Peyer's patch (tissue), 4 donors: ENCODE data around the gene CADM1. TPM values are rescaled to one million over a fixed set of nuclear protein-coding genes. Genes with fewer than 3 reads are reported as not detected.

ENCODE experiments used
- DNase-seq, 3 donors: peaks; one replicate each; pipeline ENCODE4 v3.0.0-alpha.2; 2017 to 2019
- H3K27ac ChIP-seq, 4 donors: fragments of 200-600 bp; sonication (generic); one replicate each; pipeline ENCODE4 v1.5.1; 2016 to 2019
- H3K27me3 ChIP-seq, 2 donors: fragments of 200-600 bp; sonication (generic); one replicate each; pipeline ENCODE4 v1.5.1; 2019
- H3K36me3 ChIP-seq, 3 donors: fragments of 200-600 bp; sonication (generic); one replicate each; pipeline ENCODE4 v1.5.1; 2016 to 2019
- H3K4me1 ChIP-seq, 4 donors: fragments of 200-600 bp; sonication (generic); one replicate each; pipeline ENCODE4 v1.5.1; 2016 to 2019
- H3K4me3 ChIP-seq, 4 donors: fragments of 200-600 bp; sonication (generic); 1 replicate in 3 of 4; 2 replicates in 1 of 4; pipeline ENCODE4 v1.5.1; 2016 to 2019; ENCODE audit warnings: mild to moderate bottlenecking in 1 of 4
- H3K9me3 ChIP-seq, 4 donors: fragments of 200-600 bp; sonication (generic); one replicate each; pipeline ENCODE4 v1.5.1; 2016 to 2019; ENCODE audit warnings: mild to moderate bottlenecking in 1 of 4
- CTCF ChIP-seq, 6 experiments: fragments of 450-650 bp in 4 of 6; fragments of 200-600 bp in 2 of 6; sonication (generic) in 1 of 6; IDR thresholded peaks; one replicate each; pipeline ENCODE4 v1.5.1; 2017 to 2019; ENCODE audit warnings: antibody characterized with exemption in 6 of 6, mild to moderate bottlenecking in 3 of 6, moderate library complexity in 1 of 6
- POLR2A ChIP-seq, 2 donors: fragments of 450-650 bp; IDR thresholded peaks; one replicate each; pipeline ENCODE4 v1.5.1; 2017; ENCODE audit warnings: antibody characterized with exemption in 2 of 2, mild to moderate bottlenecking in 2 of 2, moderate library complexity in 2 of 2
- total RNA-seq, 4 donors: library from RNA; depleted of rRNA; stranded (reverse); fragments of >200 nt; gene quantifications; one replicate each; pipeline ENCODE4 v1.1.0, GENCODE V29; 2016

The CADM1 gene
- total RNA-seq, 4 donors from 2014 or later, result 0.38 to 8.3 (median 2.5) TPM

GRCh38 chr11:115345361-115345760, 158.9 kb downstream of the CADM1 start:
- TF ChIP-seq POLR2A (IDR thresholded peaks at IDR 0.05), result no peak
- no peak for TF ChIP-seq CTCF (IDR thresholded peaks at IDR 0.05)
- Histone ChIP-seq H3K27ac (no peak overlapping the region), H3K27me3 (no peaks in the 10 kb centered on the region), H3K4me1 (no peaks in the 10 kb centered on the region), H3K4me3 (no peak overlapping the region), H3K9me3 (no peaks in the 10 kb centered on the region), H3K36me3 (no peaks in the 10 kb centered on the region)
- no peak for DNase-seq

GRCh38 chr11:115344846-115345245, 159.4 kb downstream of the CADM1 start:
- H3K4me3 ChIP-seq, result no peak overlapping the region
- no peaks in the 10 kb centered on the region for H3K9me3 ChIP-seq
- H3K27me3 ChIP-seq, result no peaks in the 10 kb centered on the region
- TF ChIP-seq CTCF (IDR thresholded peaks at IDR 0.05), result no peak
- TF ChIP-seq POLR2A (IDR thresholded peaks at IDR 0.05), result no peak
- H3K4me1 ChIP-seq, result no peaks in the 10 kb centered on the region
- no peak for DNase-seq
- H3K27ac ChIP-seq, result no peak overlapping the region
- H3K36me3 ChIP-seq, result no peaks in the 10 kb centered on the region

GRCh38 chr11:115342142-115342541, 162.1 kb downstream of the CADM1 start:
- TF ChIP-seq POLR2A (IDR thresholded peaks at IDR 0.05) (no peak), CTCF (IDR thresholded peaks at IDR 0.05) (no peak)
- Histone ChIP-seq H3K9me3 (no peaks in the 10 kb centered on the region), H3K4me3 (no peak overlapping the region), H3K27me3 (no peaks in the 10 kb centered on the region), H3K4me1 (no peaks in the 10 kb centered on the region), H3K27ac (no peak overlapping the region), H3K36me3 (no peaks in the 10 kb centered on the region)
- DNase-seq, result no peak

DNA sequence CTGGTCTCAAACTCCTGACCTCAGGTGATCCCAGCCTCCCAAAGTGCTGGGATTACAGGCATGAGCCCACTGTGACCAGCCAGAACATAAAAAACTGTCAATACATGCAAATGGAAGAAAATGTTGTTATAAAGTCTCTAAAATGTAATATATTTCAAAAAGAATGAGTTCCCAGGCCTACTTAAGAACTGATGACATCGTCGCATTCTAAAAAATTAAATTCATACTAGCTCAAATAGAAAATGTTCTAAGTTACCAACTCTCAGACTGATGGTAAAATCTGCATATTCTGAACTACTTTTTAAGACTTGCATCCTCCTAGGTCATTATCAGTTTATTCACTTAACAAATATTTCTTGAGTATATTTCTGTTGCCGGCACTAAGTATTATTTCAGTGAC, 163.3 kb downstream of the CADM1 start:
- H3K4me1 ChIP-seq, result no peaks in the 10 kb centered on the region
- H3K9me3 ChIP-seq, result no peaks in the 10 kb centered on the region
- H3K36me3 ChIP-seq, result no peaks in the 10 kb centered on the region
- no peaks in the 10 kb centered on the region for H3K27me3 ChIP-seq
- H3K4me3 ChIP-seq, result no peak overlapping the region
- no peak for DNase-seq
- TF ChIP-seq POLR2A (IDR thresholded peaks at IDR 0.05), result no peak
- TF ChIP-seq CTCF (IDR thresholded peaks at IDR 0.05), result no peak
- no peak overlapping the region for H3K27ac ChIP-seq

- TF ChIP-seq CTCF (IDR thresholded peaks at IDR 0.05), result no peak
- TF ChIP-seq POLR2A (IDR thresholded peaks at IDR 0.05), result no peak
- no peak for DNase-seq
- Histone ChIP-seq H3K27me3 (no peaks in the 10 kb centered on the region), H3K9me3 (no peaks in the 10 kb centered on the region), H3K4me1 (no peaks in the 10 kb centered on the region), H3K4me3 (no peak overlapping the region), H3K27ac (no peak overlapping the region), H3K36me3 (no peaks in the 10 kb centered on the region)
Observed at GRCh38 chr11:115338476-115338875, 165.7 kb downstream of the CADM1 start.
